Measurements from ENCODE around the gene TCP11L2. TPM values are rescaled to one million over a fixed set of nuclear protein-coding genes. Genes with fewer than 3 reads are reported as not detected.

Gene TCP11L2
- total and polyA plus RNA-seq, 2 of the 13 experiments (the other 11 are each of a cell fraction or from before 2014, with no cell fraction given): 4.6 to 24.1 TPM

DNA sequence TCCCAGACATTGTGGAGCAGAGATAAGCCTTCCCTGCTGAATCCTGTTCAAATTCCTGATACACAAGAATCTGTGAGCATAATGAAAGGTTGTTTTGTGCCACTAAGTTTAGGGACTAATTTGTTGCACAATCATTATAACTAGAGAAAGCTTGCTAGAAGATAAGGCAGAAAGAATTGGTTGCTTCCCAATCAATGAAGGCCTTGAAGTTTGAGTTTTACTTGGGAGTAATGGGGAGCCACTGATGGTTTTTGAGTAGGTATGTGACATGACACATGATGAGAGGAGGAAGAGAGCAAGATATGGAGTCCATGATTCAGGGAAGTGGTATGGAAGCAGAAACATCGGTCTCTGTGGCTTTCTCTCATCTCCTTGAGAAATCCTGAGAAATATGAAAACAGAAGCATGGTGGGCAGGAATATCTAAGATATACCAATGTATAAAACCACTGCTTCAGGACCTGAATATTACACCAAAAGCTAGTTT, 13.3 kb upstream of the TCP11L2 start (continued):
- TF ChIP-seq, protein P1, sequence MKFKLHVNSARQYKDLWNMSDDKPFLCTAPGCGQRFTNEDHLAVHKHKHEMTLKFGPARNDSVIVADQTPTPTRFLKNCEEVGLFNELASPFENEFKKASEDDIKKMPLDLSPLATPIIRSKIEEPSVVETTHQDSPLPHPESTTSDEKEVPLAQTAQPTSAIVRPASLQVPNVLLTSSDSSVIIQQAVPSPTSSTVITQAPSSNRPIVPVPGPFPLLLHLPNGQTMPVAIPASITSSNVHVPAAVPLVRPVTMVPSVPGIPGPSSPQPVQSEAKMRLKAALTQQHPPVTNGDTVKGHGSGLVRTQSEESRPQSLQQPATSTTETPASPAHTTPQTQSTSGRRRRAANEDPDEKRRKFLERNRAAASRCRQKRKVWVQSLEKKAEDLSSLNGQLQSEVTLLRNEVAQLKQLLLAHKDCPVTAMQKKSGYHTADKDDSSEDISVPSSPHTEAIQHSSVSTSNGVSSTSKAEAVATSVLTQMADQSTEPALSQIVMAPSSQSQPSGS (CRISPR knock-in tag; IDR thresholded peaks at IDR 0.05): no peak
- TF ChIP-seq ZSCAN12 (CRISPR knock-in tag; IDR thresholded peaks at IDR 0.05) (no peak), ZNF17 (CRISPR knock-in tag; IDR thresholded peaks at IDR 0.05) (no peak), CEBPB (IDR thresholded peaks at IDR 0.05; ENCODE audit: borderline replicate concordance, low read depth, low read length) (peak; percentile 82), HDAC1 (CRISPR knock-in tag; IDR thresholded peaks at IDR 0.05) (no peak), HOXD1 (CRISPR knock-in tag; IDR thresholded peaks at IDR 0.05) (no peak), ZNF282 (IDR thresholded peaks at IDR 0.05; ENCODE audit: partially characterized antibody) (no peak), PRPF4 (IDR thresholded peaks at IDR 0.05; ENCODE audit: low read depth, low read length, poor library complexity, severe bottlenecking) (no peak), NCOA2 (CRISPR knock-in tag; IDR thresholded peaks at IDR 0.05) (no peak), ZNF468 (CRISPR knock-in tag; IDR thresholded peaks at IDR 0.05) (no peak), ZNF570 (CRISPR knock-in tag; IDR thresholded peaks at IDR 0.05; ENCODE audit: borderline replicate concordance) (no peak), CBX5 (CRISPR knock-in tag; IDR thresholded peaks at IDR 0.05; ENCODE audit: borderline replicate concordance) (no peak), TARDBP (CRISPR knock-in tag; IDR thresholded peaks at IDR 0.05) (no peak), ZNF260 (CRISPR knock-in tag; IDR thresholded peaks at IDR 0.05; ENCODE audit: borderline replicate concordance, low read depth) (no peak), ZMYM2 (CRISPR knock-in tag; IDR thresholded peaks at IDR 0.05) (no peak), ZBTB8A (CRISPR knock-in tag; IDR thresholded peaks at IDR 0.05; ENCODE audit: borderline replicate concordance, low read depth) (no peak), CREM (IDR thresholded peaks at IDR 0.05) (peak; percentile 2; the same call in 1 of the 2 replicates), CREM (CRISPR knock-in tag; IDR thresholded peaks at IDR 0.05) (no peak), LCORL (IDR thresholded peaks at IDR 0.05) (no peak), LCORL (CRISPR knock-in tag; IDR thresholded peaks at IDR 0.05) (no peak), ZNF326 (CRISPR knock-in tag; IDR thresholded peaks at IDR 0.05; ENCODE audit: borderline replicate concordance) (no peak)
- TF ChIP-seq, protein P2, sequence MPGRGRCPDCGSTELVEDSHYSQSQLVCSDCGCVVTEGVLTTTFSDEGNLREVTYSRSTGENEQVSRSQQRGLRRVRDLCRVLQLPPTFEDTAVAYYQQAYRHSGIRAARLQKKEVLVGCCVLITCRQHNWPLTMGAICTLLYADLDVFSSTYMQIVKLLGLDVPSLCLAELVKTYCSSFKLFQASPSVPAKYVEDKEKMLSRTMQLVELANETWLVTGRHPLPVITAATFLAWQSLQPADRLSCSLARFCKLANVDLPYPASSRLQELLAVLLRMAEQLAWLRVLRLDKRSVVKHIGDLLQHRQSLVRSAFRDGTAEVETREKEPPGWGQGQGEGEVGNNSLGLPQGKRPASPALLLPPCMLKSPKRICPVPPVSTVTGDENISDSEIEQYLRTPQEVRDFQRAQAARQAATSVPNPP (CRISPR knock-in tag; IDR thresholded peaks at IDR 0.05): no peak
- TF ChIP-seq, protein P3, sequence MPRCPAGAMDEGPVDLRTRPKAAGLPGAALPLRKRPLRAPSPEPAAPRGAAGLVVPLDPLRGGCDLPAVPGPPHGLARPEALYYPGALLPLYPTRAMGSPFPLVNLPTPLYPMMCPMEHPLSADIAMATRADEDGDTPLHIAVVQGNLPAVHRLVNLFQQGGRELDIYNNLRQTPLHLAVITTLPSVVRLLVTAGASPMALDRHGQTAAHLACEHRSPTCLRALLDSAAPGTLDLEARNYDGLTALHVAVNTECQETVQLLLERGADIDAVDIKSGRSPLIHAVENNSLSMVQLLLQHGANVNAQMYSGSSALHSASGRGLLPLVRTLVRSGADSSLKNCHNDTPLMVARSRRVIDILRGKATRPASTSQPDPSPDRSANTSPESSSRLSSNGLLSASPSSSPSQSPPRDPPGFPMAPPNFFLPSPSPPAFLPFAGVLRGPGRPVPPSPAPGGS (CRISPR knock-in tag; IDR thresholded peaks at IDR 0.05): no peak
- TF ChIP-seq, protein P4, sequence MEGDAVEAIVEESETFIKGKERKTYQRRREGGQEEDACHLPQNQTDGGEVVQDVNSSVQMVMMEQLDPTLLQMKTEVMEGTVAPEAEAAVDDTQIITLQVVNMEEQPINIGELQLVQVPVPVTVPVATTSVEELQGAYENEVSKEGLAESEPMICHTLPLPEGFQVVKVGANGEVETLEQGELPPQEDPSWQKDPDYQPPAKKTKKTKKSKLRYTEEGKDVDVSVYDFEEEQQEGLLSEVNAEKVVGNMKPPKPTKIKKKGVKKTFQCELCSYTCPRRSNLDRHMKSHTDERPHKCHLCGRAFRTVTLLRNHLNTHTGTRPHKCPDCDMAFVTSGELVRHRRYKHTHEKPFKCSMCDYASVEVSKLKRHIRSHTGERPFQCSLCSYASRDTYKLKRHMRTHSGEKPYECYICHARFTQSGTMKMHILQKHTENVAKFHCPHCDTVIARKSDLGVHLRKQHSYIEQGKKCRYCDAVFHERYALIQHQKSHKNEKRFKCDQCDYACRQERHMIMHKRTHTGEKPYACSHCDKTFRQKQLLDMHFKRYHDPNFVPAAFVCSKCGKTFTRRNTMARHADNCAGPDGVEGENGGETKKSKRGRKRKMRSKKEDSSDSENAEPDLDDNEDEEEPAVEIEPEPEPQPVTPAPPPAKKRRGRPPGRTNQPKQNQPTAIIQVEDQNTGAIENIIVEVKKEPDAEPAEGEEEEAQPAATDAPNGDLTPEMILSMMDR (CRISPR knock-in tag; IDR thresholded peaks at IDR 0.05): no peak
- TF ChIP-seq, protein P5, sequence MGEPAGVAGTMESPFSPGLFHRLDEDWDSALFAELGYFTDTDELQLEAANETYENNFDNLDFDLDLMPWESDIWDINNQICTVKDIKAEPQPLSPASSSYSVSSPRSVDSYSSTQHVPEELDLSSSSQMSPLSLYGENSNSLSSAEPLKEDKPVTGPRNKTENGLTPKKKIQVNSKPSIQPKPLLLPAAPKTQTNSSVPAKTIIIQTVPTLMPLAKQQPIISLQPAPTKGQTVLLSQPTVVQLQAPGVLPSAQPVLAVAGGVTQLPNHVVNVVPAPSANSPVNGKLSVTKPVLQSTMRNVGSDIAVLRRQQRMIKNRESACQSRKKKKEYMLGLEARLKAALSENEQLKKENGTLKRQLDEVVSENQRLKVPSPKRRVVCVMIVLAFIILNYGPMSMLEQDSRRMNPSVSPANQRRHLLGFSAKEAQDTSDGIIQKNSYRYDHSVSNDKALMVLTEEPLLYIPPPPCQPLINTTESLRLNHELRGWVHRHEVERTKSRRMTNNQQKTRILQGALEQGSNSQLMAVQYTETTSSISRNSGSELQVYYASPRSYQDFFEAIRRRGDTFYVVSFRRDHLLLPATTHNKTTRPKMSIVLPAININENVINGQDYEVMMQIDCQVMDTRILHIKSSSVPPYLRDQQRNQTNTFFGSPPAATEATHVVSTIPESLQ (CRISPR knock-in tag; conservative IDR thresholded peaks at IDR 0.05): no peak
